ENCODE results near the gene ELF4. TPM values are rescaled to one million over a fixed set of nuclear protein-coding genes. Genes with fewer than 3 reads are reported as not detected.

The ELF4 gene
- total and polyA plus RNA-seq, 2 donors (not counting 1 experiment from before 2014, with no cell fraction given), result 9.9 to 13.7 TPM

DNA sequence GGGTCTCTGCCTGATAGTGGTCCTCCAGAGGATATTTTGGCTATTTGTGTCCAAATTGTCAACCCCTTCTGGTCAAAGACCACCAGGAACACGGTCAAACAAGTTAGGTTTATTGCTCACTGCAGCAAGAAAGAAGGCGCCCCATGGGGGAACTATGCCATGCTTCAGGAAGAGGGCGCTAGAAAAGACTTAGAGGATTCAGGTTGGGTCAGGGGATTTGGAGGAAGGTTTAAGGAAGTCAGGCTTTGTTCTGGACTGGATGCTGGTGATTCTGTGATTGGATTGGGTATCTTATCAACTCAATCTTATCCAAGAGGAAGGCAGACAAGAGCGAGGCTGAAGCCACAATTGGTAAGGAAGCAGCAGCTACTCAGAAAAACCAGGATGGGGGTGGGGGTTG is 14.3 kb upstream of the ELF4 start:
- H3K4me3 ChIP-seq (replicated peaks in 1 of 4; ENCODE audit: control extremely low read depth in 1 of 4, insufficient read depth in 1 of 4, low read depth in 3 of 4, low read length in 4 of 4), result no peak overlapping the region
- H3K79me2 ChIP-seq (ENCODE audit: control insufficient read depth, insufficient read depth, low read length), result no peaks in the 10 kb centered on the region
- H3K9me3 ChIP-seq (ENCODE audit: control insufficient read depth, insufficient read depth, low read depth, low read length), result no peaks in the 10 kb centered on the region
- H2AFZ ChIP-seq (ENCODE audit: low read length), result no peak overlapping the region
- H3K4me2 ChIP-seq (ENCODE audit: extremely low read depth, insufficient read depth, low read length), result no peak overlapping the region
- H3K27me3 ChIP-seq (ENCODE audit: control insufficient read depth, insufficient read depth, low read length), result no peaks in the 10 kb centered on the region
- TF ChIP-seq EZH2 (IDR thresholded peaks at IDR 0.05; ENCODE audit: low read length, missing control alignments), result no peak
- TF ChIP-seq, protein P1, sequence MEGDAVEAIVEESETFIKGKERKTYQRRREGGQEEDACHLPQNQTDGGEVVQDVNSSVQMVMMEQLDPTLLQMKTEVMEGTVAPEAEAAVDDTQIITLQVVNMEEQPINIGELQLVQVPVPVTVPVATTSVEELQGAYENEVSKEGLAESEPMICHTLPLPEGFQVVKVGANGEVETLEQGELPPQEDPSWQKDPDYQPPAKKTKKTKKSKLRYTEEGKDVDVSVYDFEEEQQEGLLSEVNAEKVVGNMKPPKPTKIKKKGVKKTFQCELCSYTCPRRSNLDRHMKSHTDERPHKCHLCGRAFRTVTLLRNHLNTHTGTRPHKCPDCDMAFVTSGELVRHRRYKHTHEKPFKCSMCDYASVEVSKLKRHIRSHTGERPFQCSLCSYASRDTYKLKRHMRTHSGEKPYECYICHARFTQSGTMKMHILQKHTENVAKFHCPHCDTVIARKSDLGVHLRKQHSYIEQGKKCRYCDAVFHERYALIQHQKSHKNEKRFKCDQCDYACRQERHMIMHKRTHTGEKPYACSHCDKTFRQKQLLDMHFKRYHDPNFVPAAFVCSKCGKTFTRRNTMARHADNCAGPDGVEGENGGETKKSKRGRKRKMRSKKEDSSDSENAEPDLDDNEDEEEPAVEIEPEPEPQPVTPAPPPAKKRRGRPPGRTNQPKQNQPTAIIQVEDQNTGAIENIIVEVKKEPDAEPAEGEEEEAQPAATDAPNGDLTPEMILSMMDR (conservative IDR thresholded peaks at IDR 0.05 in 1 of 2, IDR thresholded peaks at IDR 0.05 in 1 of 2; ENCODE audit: low read depth in 1 of 2, low read length in 2 of 2), result no peak
- H3K36me3 ChIP-seq (ENCODE audit: control insufficient read depth, insufficient read depth, low read length), result no peaks in the 10 kb centered on the region
- H4K20me1 ChIP-seq (ENCODE audit: control insufficient read depth, extremely low read depth, insufficient read depth, low read length), result no peaks in the 10 kb centered on the region
- H3K4me1 ChIP-seq (ENCODE audit: control insufficient read depth, extremely low read depth, insufficient read depth, low read length), result peaks cover 2% of the 10 kb centered on the region
- no peak overlapping the region for H3K27ac ChIP-seq (ENCODE audit: insufficient read depth, low read length)
- no peak for DNase-seq (ENCODE audit: low read depth in 2 of 2)
- H3K9ac ChIP-seq (ENCODE audit: insufficient read depth, low read length), result no peak overlapping the region

DNA sequence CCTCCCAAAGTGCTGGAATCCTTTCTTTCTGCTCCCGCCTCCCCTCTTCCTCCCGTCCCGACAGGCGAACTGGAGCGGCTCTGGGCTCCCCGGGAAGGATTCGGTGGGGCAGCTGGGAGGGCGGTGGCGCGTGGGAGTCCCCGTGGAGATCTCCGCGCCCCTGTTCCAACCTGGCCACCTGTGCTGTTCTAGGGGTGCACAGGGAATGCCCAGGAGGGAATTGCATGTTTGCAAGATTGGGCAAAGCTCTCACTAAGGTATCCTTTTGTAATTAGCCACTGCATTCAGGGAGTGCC is 11.2 kb upstream of the ELF4 start:
- Histone ChIP-seq H3K9ac (ENCODE audit: insufficient read depth, low read length) (no peak overlapping the region), H3K4me1 (ENCODE audit: control insufficient read depth, extremely low read depth, insufficient read depth, low read length) (peaks cover 9% of the 10 kb centered on the region), H3K27me3 (ENCODE audit: control insufficient read depth, insufficient read depth, low read length) (no peaks in the 10 kb centered on the region), H3K4me3 (replicated peaks in 1 of 4; ENCODE audit: control extremely low read depth in 1 of 4, insufficient read depth in 1 of 4, low read depth in 3 of 4, low read length in 4 of 4) (no peak overlapping the region), H3K27ac (ENCODE audit: insufficient read depth, low read length) (no peak overlapping the region), H3K9me3 (ENCODE audit: control insufficient read depth, insufficient read depth, low read depth, low read length) (no peaks in the 10 kb centered on the region), H3K79me2 (ENCODE audit: control insufficient read depth, insufficient read depth, low read length) (no peaks in the 10 kb centered on the region), H3K36me3 (ENCODE audit: control insufficient read depth, insufficient read depth, low read length) (no peaks in the 10 kb centered on the region), H2AFZ (ENCODE audit: low read length) (no peak overlapping the region), H4K20me1 (ENCODE audit: control insufficient read depth, extremely low read depth, insufficient read depth, low read length) (no peaks in the 10 kb centered on the region), H3K4me2 (ENCODE audit: extremely low read depth, insufficient read depth, low read length) (no peak overlapping the region)
- TF ChIP-seq, protein P1 (conservative IDR thresholded peaks at IDR 0.05 in 1 of 2, IDR thresholded peaks at IDR 0.05 in 1 of 2; ENCODE audit: low read depth in 1 of 2, low read length in 2 of 2), result no peak
- no peak for TF ChIP-seq EZH2 (IDR thresholded peaks at IDR 0.05; ENCODE audit: low read length, missing control alignments)
- DNase-seq (ENCODE audit: low read depth in 2 of 2), result no peak

DNA sequence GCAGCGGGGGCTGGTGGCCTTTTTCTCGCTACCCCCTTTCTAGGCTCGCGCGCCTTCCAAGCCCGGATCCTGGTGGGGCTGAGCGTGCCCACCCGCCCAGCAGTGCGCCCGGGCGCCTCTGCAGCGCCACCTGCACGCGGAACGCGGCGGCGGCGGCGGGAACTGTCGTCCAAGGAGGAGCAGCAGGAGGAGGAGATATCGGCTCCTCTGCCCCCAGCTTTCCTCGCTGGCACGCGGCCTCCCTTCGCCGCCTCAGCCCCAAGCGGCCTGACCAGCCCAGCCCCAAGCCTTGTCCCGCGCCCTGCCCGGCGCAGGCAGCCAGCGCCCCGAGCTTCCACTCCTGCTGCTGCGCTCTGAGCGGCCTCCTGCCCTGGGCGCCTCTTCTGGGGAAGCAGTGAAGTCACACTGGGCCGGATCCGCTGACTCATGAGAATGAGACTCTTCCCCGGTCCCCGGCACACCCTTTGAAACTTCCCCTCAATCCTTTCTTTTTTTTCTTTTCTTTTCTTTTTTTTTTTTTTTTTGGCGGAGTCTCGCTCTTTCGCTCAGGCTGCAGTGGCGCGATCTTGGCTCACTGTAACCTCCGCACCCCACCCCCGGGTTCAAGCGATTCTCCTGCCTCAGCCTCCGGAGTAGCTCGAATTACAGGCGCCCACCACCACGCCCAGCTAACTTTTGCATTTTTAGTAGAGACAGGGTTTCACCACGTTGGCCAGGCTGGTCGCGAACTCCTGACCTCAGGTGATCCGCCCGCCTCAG is 10.6 kb upstream of the ELF4 start:
- H3K79me2 ChIP-seq (ENCODE audit: control insufficient read depth, insufficient read depth, low read length), result no peaks in the 10 kb centered on the region
- H3K36me3 ChIP-seq (ENCODE audit: control insufficient read depth, insufficient read depth, low read length), result no peaks in the 10 kb centered on the region
- DNase-seq (ENCODE audit: low read depth in 2 of 2), result peak; percentile 75 to 82
- H3K9me3 ChIP-seq (ENCODE audit: control insufficient read depth, insufficient read depth, low read depth, low read length), result no peaks in the 10 kb centered on the region
- no peaks in the 10 kb centered on the region for H4K20me1 ChIP-seq (ENCODE audit: control insufficient read depth, extremely low read depth, insufficient read depth, low read length)
- H3K4me1 ChIP-seq (ENCODE audit: control insufficient read depth, extremely low read depth, insufficient read depth, low read length), result peaks cover 9% of the 10 kb centered on the region
- peak overlapping the region in 2 of 4 experiments; percentile 21 to 44 for H3K4me3 ChIP-seq (replicated peaks in 1 of 4; ENCODE audit: control extremely low read depth in 1 of 4, insufficient read depth in 1 of 4, low read depth in 3 of 4, low read length in 4 of 4)
- peak overlapping the region; percentile 46 for H3K9ac ChIP-seq (ENCODE audit: insufficient read depth, low read length)
- H3K4me2 ChIP-seq (ENCODE audit: extremely low read depth, insufficient read depth, low read length), result peak overlapping the region; percentile 59
- no peak overlapping the region for H2AFZ ChIP-seq (ENCODE audit: low read length)
- H3K27ac ChIP-seq (ENCODE audit: insufficient read depth, low read length), result peak overlapping the region; percentile 69
- H3K27me3 ChIP-seq (ENCODE audit: control insufficient read depth, insufficient read depth, low read length), result no peaks in the 10 kb centered on the region
- TF ChIP-seq, protein P1 (conservative IDR thresholded peaks at IDR 0.05 in 1 of 2, IDR thresholded peaks at IDR 0.05 in 1 of 2; ENCODE audit: low read depth in 1 of 2, low read length in 2 of 2), result peak; percentile 23 to 49
- TF ChIP-seq EZH2 (IDR thresholded peaks at IDR 0.05; ENCODE audit: low read length, missing control alignments), result no peak
